Measurements from ENCODE around the gene PTPRE.
"Not testable (repeated sequence)": the region's sequence is repeated elsewhere in the genome, so short reads cannot be mapped to it uniquely, and the experiment has no call there.

PTPRE gene

GRCh38 chr10:128081720-128082119 is 174.8 kb downstream of the PTPRE start:
- DNase-seq: no peak

- no peak for DNase-seq
Observed at GRCh38 chr10:128083191-128083895, 176.4 kb downstream of the PTPRE start.

GRCh38 chr10:128084364-128084763 is 177.5 kb downstream of the PTPRE start:
- DNase-seq: no peak

- no peak for DNase-seq
Observed at GRCh38 chr10:128084991-128085390, 178.1 kb downstream of the PTPRE start.

- no peak for DNase-seq
Observed at GRCh38 chr10:128086003-128086863, 179.3 kb downstream of the PTPRE start.

GRCh38 chr10:128087146-128087883 is 180.4 kb downstream of the PTPRE start:
- DNase-seq: no peak

GRCh38 chr10:128087884-128088709 is 181.2 kb downstream of the PTPRE start:
- no peak for DNase-seq

GRCh38 chr10:128091636-128092210 is 184.8 kb downstream of the PTPRE start:
- no peak for DNase-seq

- no peak for DNase-seq
Observed at GRCh38 chr10:128092454-128092853, 185.6 kb downstream of the PTPRE start.

- DNase-seq: not testable (repeated sequence)
Observed at GRCh38 chr10:128094596-128094995, 187.7 kb downstream of the PTPRE start.

GRCh38 chr10:128095027-128095752 is 188.3 kb downstream of the PTPRE start:
- DNase-seq: peak; percentile 45

- DNase-seq: no peak
Observed at GRCh38 chr10:128095753-128096469, 189.0 kb downstream of the PTPRE start.

GRCh38 chr10:128096486-128097199 is 189.7 kb downstream of the PTPRE start:
- no peak for DNase-seq

GRCh38 chr10:128097783-128098182 is 190.9 kb downstream of the PTPRE start:
- no peak for DNase-seq

GRCh38 chr10:128098631-128099030 is 191.7 kb downstream of the PTPRE start:
- no peak for DNase-seq

GRCh38 chr10:128099901-128100300 is 193.0 kb downstream of the PTPRE start:
- DNase-seq: no peak

GRCh38 chr10:128101901-128102300 is 195.0 kb downstream of the PTPRE start:
- DNase-seq: no peak

- no peak for DNase-seq
Observed at GRCh38 chr10:128102480-128103228, 195.8 kb downstream of the PTPRE start.

- no peak for DNase-seq
Observed at GRCh38 chr10:128103229-128103714, 196.4 kb downstream of the PTPRE start.
